Ureter (tissue), 1 donor: ENCODE data around the gene JMJD1C. TPM values are rescaled to one million over a fixed set of nuclear protein-coding genes. Genes with fewer than 3 reads are reported as not detected.
"Not testable (repeated sequence)": the region's sequence is repeated elsewhere in the genome, so short reads cannot be mapped to it uniquely, and the experiment has no call there.

Experiments
- DNase-seq: peaks from one replicate; pipeline ENCODE4 v3.0.0-alpha.2; 2020; ENCODE audit warnings: low spot score
- total RNA-seq: library from RNA; stranded (reverse); gene quantifications from one replicate; pipeline ENCODE4 v1.2.4, GENCODE V29; 2023
- donor health status: DM: yes; HTN: yes; CAD: no.

The JMJD1C gene
- total RNA-seq, 1 donor from 2014 or later = 88.2 TPM

DNA sequence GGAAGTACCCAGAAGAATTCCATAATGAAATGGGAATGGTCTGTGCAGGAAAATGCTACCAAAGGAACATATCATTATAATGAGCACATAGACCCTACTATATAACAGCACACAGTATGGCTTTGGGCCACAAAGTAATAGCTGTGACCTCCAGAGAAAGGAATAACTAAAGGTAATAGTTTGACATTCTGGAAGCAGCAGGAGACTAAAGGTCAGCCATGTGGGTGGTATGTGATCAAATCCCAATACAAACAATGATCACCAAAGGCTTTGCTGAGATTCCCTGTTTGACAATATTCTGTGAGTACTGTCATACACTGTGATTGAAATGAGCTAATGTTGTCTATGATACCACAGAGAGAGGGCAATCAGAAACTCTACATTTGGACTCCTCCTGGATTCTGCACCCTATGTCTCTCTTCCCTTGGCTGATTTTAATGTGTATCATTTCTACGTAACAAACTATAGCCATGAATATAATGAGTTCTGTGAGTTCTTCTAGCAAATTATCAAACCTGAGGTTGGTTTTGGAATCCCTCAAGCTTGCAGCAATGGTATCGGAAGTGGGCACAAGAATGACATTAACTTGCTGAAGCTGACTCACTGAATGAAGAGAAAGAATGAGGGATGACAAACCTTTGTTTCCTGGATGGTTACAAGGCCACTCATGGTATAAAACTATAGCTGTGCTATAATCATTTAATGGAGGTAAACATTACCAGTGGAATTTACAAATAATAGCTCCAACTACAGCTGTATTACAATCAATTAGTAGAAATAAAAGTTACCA, 99.6 kb downstream of the JMJD1C start:
- no peak for DNase-seq

DNA sequence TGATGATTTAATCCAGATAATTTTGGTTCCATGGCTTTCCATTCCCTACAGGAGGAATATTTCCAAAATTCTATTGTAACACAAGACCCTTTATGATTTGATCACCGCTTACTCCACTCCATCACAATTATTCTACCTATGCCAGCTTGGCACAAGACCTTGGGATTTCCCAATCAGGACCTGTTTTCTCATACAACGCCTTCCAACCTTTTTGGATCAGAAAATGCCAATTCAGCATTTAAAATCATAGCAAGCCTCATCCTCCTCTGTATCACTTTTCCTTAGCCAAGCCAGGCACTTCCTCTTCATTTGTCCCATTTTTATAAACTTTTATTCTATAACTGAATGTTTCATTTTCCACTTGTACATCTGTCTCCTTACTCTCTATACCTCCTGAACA, 100.9 kb downstream of the JMJD1C start:
- no peak for DNase-seq

DNA sequence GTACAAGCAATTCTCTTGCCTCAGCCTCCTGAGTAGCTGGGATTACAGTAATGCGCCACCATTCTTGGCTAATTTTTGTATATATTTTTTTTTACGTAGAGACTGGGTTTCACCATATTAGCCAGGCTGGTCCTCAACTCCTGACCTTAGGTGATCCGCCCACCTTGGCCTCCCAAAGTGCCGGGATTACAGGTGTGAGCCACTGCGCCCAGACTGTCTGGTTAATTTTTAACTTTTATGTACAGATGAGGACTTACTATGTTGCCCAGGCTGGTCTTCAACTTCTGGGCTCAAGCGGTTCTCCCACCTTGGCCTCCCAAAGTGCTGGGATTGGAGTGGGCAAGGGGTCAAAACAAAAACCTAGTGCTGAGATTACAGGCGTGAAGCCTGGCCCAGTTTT, 101.8 kb downstream of the JMJD1C start:
- no peak for DNase-seq

DNA sequence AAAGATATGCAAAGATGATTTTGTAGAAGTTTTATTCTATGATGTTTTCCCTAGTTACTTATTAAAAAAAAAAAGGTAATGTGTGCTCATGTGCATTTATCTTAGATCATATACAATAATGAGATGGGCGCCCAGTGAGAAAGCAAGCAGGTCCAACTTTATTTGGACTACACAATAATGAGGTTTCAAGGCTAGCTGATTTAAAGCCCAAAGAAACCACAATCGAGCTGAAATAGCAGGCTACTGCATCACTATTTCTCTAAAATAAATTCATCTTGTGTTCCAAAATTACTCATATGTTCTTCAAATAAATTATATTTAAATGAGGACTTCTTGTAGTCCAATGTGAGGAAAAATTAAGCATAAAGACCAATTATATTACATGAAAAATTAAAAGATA, 110.1 kb downstream of the JMJD1C start:
- DNase-seq = no peak

DNA sequence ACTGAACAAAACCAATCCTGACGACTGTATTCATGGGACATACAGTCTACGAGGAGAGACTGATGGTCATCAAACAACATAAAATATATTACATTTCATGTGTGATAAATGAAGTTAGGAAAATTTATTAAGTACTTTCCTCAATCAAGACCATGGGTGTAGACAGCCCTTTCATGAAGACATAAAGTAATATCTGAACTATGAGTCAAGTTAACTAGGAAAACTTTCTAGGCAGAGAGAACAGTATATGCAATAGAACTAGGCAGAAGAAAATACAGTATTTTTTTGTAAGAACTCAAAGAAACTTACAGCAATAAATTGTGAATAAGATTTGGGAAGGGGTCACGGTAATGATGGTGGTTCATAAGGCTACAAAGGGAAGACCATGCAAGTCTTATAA, 112.8 kb downstream of the JMJD1C start:
- DNase-seq = no peak

DNA sequence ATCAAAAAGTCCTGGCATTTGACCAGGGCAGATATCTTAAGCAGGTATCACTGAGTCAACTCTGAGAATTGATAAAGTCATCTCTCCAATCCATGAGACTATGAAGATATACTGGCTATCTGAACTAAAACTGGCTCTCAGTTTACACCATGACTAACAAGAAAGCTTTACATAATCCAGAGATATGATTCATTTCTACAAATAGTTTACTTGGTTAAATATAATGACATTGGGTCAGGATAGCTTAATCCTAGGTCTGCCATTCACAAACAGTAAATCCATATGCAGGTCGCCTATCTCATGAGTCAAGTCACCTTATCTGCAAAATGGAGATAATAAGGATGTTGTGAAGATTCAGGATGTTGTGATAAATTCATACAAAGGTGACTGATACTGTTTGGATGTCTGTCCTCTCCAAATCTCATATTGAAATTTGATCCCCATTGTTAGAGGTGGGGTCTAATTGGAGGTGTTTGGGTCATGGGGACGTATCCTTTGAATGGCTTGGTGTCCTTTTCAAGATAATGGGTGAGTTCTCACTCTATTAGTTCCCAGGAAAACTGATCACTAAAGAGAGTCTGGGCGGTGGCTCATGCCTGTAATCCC, 117.4 kb downstream of the JMJD1C start:
- DNase-seq = no peak

GRCh38 chr10:63346015-63346441, 119.7 kb downstream of the JMJD1C start:
- DNase-seq = no peak

GRCh38 chr10:63344269-63344668, 121.5 kb downstream of the JMJD1C start:
- DNase-seq = no peak

DNA sequence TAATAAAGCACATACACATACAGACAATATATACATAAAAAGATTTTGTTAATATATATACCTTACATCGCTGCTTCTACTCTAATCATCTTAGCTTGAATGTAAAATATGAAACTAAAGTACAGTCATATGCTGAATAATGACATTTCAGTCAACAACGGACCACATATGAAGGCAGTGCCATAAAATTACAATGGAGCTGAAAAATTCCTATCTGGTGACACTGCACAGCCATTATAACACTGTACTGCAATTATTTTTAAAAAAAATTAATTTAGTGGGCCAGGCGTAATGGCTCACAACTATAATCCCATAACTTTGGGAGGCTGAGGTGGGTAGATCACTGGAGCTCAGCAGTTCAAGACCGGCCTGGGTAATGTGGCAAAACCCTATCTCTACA, 122.3 kb downstream of the JMJD1C start:
- no peak for DNase-seq

DNA sequence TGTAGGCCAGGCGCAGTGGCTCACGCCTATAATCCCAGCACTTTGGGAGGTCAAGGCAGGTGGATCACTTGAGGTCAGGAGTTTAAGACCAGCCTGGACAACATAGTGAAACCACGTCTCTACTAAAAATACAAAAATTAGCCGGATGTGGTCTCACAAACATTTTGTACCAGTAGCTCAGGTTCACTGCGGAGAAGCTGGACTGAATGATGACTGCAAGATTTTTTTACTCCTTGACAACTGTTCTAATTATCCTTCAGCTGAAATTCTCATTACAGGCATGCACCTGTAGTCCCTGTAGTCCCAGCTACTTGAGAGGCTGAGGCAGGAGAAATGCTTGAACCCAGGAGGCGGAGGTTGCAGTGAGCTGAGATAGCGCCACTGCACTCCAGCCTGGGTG, 126.1 kb downstream of the JMJD1C start:
- not testable (repeated sequence) for DNase-seq

DNA sequence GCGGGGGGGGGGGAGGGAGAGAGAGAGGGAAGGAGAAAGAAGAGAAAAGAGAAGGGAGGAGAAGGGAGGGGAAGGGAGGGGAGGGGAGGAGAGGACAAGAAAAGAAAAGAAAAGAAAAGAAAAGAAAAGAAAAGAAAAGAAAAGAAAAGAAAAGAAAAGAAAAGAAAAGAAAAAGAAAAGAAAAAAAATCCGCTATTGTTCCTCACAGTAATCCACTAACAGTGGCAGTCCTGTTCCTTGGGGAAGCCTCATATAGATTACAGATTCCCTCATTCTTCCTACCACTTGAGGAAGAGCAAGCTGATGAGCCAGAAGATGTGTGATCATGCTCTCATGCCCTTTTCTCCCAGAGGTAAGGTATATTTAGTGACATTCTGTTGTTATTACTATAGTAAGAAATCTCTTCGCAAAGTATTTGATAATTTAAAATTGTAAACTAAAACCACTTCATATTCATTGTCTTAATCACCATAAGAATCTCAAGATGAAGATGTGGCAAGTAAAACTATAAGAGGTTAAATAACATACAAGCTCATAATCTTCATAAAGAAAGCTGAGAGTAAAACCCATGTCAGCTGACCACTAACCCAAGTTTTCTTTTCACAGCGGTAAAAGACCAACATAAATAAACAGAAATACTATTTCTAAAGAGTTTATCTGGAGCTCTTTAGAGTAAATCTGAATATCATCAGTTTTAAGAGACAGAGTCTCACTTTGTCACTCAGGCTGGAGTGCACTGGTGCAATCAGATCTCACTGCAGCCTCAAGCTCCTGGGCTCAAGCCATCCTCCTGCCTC, 128.1 kb downstream of the JMJD1C start:
- no peak for DNase-seq

DNA sequence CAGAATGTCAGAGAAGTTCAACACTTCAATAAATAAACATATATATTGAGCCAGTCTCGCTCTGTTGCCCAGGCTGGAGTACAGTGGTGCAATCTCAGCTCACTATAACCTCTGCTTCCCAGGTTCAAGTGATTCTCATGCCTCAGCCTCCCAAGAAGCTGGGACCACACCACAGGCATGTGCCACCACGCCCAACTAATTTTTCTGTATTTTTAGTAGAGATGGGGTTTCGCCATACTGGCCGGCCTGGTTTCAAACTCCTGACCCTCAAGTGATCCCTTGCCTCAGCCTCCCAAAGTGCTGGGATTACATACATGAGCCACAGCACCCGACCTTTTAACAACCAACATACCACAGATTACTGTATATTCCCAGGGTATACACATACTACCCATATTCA, 134.2 kb downstream of the JMJD1C start:
- DNase-seq = no peak

DNA sequence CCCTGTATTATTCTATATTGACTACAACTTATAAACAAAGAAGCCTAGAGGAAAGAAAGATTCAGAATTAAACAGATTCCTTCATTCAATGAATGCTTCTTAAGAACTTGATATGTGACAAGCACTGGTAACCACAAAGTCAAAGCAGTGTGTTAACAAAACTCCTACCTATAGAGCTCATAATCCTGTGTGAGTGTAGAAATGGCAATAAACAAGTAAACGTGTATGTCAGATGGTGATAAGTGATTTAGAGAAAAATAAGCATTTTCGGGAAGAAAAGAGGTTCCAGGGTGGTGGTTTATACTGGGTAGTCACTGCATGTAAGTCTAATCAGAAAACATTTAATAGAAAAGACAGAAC, 141.3 kb downstream of the JMJD1C start:
- no peak for DNase-seq

DNA sequence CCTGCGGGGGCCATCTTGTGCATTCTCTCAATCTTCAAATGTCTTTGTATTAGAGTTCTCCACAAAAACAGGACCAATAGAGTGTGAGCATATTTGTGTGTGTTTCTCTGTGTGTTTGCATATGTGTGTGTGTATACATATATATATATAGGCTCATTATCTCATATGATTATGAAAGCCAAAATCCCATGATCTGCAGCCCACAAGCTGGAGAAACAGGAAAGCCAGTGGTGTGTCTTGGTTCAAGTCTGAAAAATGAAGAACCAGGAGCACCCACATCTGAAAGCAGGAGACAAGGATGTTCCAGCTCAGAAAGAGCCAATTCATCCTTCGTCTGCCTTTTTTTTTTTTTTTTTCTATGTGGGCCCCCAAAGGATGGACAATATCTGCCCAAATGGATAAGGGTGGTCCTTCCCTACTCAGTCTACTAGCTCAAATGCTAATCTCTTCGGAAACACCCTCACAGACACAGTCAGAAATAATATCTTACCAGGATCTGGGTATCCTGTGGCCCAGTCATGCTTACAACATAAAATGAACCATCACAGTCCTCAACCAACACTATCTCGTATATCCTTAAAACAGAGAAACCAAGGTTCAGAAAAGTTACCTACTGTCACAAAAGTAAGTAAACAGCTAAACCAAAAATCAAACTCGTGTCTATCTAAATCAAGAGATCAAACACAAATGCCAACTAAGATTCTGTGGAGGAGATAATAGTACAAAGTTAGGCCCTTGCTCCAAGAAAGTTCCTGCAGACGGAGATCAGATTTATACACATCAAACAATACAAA, 141.9 kb downstream of the JMJD1C start:
- no peak for DNase-seq

GRCh38 chr10:63320683-63321082, 145.1 kb downstream of the JMJD1C start:
- DNase-seq = no peak

- no peak for DNase-seq
Observed at GRCh38 chr10:63319231-63319630, 146.5 kb downstream of the JMJD1C start.

- DNase-seq = no peak
Observed at GRCh38 chr10:63318491-63318890, 147.3 kb downstream of the JMJD1C start.

DNA sequence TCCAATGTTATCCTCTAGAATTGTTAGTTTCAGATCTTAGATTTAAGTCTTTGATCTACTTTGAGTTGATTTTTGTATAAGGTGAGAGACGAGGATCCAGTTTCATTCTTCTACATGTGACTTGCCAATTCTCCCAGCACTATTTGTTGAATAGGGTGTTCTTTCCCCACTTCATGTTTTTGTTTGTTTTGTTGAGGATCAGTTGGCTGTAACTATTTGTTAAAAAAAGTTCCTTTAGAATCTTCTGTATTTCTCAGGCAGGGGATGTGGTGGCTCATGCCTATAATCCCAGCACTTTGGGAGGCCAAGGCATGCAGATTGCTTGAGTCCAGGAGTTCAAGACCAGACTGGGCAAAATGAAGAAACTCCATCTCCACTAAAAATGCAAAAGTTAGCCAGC, 151.8 kb downstream of the JMJD1C start:
- no peak for DNase-seq

- no peak for DNase-seq
Observed at GRCh38 chr10:63313066-63313717, 152.6 kb downstream of the JMJD1C start.

DNA sequence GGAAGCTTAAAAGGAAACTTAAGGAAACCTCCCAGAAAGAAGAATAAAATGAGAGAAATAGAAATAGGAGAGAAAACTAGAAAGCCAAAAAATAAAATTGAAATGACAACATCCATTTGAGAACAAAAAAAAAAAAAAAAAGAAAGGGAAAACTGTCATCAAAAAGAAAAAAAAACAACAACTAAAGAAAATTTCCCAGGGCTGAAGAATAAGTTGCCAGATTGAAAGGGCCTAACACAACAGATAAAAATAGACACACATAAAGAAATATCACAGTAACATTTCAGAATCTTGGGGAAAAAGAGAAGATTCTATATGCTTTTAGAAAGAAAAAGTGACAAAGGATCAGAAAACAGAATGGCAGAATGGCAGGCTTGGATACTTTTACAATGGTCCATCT, 157.1 kb downstream of the JMJD1C start:
- no peak for DNase-seq

GRCh38 chr10:63304146-63304545, 161.6 kb downstream of the JMJD1C start:
- no peak for DNase-seq

GRCh38 chr10:63300801-63301200, 165.0 kb downstream of the JMJD1C start:
- no peak for DNase-seq
